ENCODE results near the gene CCDC183.
"Not testable (repeated sequence)": the region's sequence is repeated elsewhere in the genome, so short reads cannot be mapped to it uniquely, and the experiment has no call there.

The CCDC183 gene

GRCh38 chr9:136826703-136827582, 30.8 kb downstream of the CCDC183 start:
- no peak for DNase-seq

- DNase-seq, result no peak
These were observed 31.8 kb downstream of the CCDC183 start for GRCh38 chr9:136827794-136828473.

- DNase-seq, result no peak
These were observed 32.5 kb downstream of the CCDC183 start for GRCh38 chr9:136828474-136829140.

GRCh38 chr9:136829412-136829811, 33.3 kb downstream of the CCDC183 start:
- no peak for DNase-seq

GRCh38 chr9:136829981-136830885, 34.1 kb downstream of the CCDC183 start:
- no peak for DNase-seq

GRCh38 chr9:136831002-136831719, 35.0 kb downstream of the CCDC183 start:
- no peak for DNase-seq

GRCh38 chr9:136831720-136832104, 35.6 kb downstream of the CCDC183 start:
- DNase-seq, result no peak

- DNase-seq, result no peak
These were observed 36.4 kb downstream of the CCDC183 start for GRCh38 chr9:136832581-136832980.

GRCh38 chr9:136833381-136834048, 37.4 kb downstream of the CCDC183 start:
- not testable (repeated sequence) for DNase-seq

GRCh38 chr9:136835162-136835931, 39.2 kb downstream of the CCDC183 start:
- DNase-seq, result no peak

- DNase-seq, result no peak
These were observed 40.1 kb downstream of the CCDC183 start for GRCh38 chr9:136835932-136836904.

GRCh38 chr9:136837146-136837855, 41.2 kb downstream of the CCDC183 start:
- DNase-seq, result no peak

GRCh38 chr9:136837856-136838277, 41.7 kb downstream of the CCDC183 start:
- DNase-seq, result not testable (repeated sequence)

- no peak for DNase-seq
These were observed 42.4 kb downstream of the CCDC183 start for GRCh38 chr9:136838314-136839228.

- no peak for DNase-seq
These were observed 43.3 kb downstream of the CCDC183 start for GRCh38 chr9:136839229-136840139.
